HG02571 (cell line): ENCODE measurements around the gene COPS2.
"Not testable (repeated sequence)": the region's sequence is repeated elsewhere in the genome, so short reads cannot be mapped to it uniquely, and the experiment has no call there.

ENCODE experiments used
- ATAC-seq: cut with Tn5 transposase; IDR thresholded peaks from one replicate; pipeline ENCODE4 v1.9.1; 2021; ENCODE audit warnings: mild to moderate bottlenecking, moderate library complexity; ENCODE audit not compliant: unreplicated experiment

COPS2 gene

GRCh38 chr15:49155110-49155833 is at the start of gene COPS2:
TSS of gene COPS2 (minus strand) at chr15:49155599. CDS start at chr15:49155578, 21 bp downstream.
- ATAC-seq: peak; percentile 91

DNA sequence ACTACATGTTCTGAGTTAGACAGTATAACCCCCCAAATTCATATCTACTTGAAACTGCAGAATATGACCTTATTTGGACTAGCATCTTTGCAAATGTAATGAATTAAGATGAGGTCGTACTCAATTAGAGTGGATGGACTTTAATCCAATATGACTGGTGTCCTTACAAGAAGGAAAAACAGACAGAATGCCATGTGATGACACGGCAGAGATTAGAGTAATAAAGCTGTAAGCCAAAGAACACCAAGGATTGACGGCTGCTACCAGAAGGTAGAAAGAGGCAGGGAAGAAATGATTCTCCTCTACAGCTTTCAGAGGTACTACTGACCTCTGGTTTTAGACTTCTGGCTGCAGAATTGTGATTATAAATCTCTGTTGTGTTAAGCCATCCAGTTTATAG is 44.9 kb upstream of the COPS2 start:
- no peak for ATAC-seq

- no peak for ATAC-seq
These were observed 44.3 kb upstream of the COPS2 start for GRCh38 chr15:49199666-49200065.

GRCh38 chr15:49196856-49197255 is 41.5 kb upstream of the COPS2 start:
- no peak for ATAC-seq

DNA sequence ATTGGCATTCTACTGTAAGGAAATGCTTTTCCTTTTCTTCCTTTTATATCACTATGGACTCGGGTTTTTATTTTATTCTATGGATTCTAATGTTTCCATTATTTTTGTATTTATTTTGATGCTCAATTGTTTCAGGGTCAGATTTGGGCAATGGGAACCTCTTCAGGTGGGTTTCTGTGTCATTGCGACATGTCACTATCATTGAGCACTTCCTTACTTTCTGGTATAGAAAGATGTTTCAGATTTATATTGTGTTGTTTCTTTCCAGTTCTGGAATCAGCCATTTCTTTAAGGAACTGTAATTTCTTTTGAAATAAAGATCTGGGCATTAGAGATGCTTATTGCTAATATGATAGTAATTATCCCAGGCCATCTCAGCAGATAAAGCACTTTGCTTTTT is 36.5 kb upstream of the COPS2 start:
- ATAC-seq: no peak

GRCh38 chr15:49190586-49190985 is 35.2 kb upstream of the COPS2 start:
- ATAC-seq: no peak

GRCh38 chr15:49189631-49190030 is 34.2 kb upstream of the COPS2 start:
- ATAC-seq: no peak

DNA sequence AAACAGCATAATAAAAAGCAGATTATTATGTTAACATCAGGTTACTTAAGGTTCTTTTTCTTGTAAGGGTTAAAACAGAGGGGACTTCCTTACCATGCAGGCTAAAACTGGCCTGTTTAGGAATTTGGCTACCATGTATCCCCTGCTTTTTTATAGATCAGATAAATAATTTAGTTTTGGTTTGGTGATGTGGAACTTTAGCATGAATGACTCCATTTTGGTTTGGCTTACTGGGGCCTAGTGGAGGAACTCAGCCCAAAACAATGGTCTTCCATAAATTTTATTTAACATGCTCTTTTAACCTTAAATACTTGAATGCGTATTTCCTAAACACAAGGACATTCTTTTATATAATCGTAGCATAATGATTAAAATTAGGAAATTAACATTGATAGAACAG is 33.5 kb upstream of the COPS2 start:
- no peak for ATAC-seq

- no peak for ATAC-seq
These were observed 32.3 kb upstream of the COPS2 start for GRCh38 chr15:49187549-49188245.

GRCh38 chr15:49185473-49185872 is 30.1 kb upstream of the COPS2 start:
- no peak for ATAC-seq

DNA sequence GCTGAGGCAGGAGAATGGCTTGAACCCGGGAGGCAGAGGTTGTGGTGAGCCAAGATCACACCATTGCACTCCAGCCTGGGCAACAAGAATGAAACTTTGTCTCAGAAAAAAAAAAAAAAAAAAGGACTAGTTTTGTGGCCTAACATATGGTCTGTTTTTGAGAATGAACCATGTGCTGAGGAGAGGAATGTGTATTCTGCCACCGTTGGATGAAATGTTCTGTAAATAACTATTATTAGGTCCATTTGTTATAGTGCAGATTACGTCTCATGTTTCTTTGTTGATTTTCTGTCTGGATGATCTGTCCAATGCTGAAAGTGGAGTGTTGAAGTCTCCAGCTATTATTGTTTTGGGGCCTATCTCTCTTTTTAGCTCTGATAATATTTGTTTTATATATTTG is 28.3 kb upstream of the COPS2 start:
- ATAC-seq: not testable (repeated sequence)

- ATAC-seq: no peak
These were observed 26.7 kb upstream of the COPS2 start for GRCh38 chr15:49182128-49182527.

DNA sequence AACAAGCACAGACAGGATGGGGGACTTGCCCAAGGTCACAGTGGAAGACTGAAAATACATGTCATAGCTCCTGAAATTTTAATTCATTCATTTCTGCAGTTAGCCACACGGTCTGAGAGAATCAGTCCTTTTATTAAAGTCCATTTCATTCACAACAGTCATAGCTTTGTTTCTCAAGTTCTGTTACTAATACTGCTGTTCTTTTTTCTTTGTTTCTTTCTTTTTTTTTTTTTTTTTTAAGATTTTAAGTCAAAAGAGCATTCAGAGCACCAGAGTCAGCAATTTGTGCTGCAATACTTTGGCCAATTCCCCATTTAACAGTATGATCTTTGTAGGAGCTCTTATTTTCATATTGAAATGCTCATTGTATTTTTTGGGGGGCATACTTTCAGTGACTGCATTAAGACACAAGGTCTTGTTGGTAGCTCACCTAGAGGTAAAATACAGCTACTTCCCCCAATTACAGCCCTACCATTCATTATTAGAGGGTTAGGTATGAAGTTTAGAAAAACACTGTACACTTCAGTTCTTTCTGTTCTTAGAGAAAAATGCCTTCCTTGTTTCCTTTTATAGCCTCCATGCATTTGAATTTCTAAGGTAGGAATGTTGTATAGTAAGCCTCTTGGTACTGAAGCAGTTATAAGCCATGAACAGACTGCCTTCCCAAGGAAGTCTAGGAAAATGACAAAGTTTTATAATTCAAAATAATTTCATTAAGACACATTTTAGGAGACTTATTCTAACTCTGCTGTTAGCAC is 24.2 kb upstream of the COPS2 start:
- no peak for ATAC-seq

GRCh38 chr15:49178497-49178896 is 23.1 kb upstream of the COPS2 start:
- no peak for ATAC-seq

GRCh38 chr15:49175582-49176397 is 20.4 kb upstream of the COPS2 start:
- not testable (repeated sequence) for ATAC-seq

DNA sequence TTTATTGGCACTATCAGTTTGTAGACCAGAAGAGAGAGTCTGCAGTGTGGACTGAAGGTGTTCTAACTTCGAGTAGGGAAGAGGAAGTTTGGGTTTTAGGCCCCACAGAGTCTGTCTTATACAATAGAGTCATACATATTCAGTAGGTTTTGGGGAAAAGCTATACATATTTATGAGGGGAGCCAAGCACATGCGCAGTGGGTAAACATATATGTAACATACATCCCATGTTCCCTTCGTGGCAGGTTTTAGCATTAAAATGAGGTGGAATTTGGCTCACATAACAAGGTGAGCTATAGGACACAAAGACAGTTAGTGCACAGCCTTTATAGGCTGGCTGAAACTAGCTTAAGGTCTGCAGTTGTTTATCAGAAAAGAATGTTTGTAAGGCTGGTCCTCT is 19.5 kb upstream of the COPS2 start:
- ATAC-seq: no peak

DNA sequence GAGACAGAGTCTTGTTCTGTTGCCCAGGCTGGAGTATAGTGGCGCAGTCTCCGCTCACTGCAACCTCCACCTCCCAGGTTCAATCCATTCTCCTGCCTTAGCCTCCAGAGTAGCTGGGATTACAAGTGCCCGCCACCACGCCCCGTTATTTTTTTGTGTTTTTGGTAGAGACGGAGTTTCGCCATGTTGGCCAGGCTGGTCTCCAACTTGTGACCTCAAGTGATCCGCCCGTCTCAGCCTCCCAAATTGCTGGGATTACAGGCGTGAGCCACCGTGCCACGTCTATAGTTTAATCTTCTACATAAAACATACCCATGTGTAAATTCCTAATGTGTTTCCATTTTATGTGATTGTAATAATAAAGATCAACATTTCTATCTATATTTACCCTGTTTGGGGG is 16.4 kb upstream of the COPS2 start:
- ATAC-seq: no peak

GRCh38 chr15:49169880-49170597 is 14.6 kb upstream of the COPS2 start, which contains the start of gene GALK2:
TSS of gene GALK2 (plus strand) at chr15:49170247. CDS start at chr15:49170323, 76 bp downstream.
- ATAC-seq: peak; percentile 95

DNA sequence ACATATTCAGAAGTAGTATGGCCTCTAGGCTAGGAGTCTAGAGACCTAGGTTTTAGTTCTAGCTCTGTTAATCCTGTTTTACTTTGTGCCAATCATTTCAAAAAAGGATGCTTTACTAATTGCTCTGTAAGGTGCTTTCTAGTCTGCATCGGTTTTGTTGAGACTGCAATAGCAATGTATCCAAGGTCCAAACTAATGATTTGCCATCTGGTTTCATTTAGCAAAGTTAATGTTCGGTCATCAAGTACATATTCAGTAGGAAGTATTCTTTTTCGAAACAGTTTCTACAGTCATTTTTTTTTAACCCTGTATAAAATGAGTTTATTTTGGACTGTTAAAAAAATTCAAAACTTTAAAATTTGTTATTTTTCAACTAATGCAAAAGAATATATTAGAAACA is 12.6 kb upstream of the COPS2 start:
- no peak for ATAC-seq

DNA sequence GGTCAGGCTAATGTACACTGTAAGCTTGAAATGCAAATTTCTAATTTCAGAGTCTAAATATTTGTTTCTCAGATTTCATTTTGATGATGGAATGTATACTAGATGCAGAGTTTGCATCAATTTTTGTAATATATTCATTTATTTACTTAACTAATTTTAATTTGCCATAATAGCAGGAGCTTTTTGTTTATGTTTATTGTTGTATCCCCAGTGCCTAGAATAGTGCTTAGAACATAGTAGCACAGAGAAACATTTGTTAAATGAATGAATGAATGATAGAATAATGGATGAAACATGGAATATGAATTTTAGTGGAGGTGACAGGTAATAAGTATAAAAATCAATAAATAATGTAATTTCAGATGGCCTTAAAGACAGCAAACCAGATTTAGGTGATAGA is 9.5 kb upstream of the COPS2 start:
- ATAC-seq: no peak
